Forelimb muscle (tissue), 1 donor: ENCODE data around the gene RPL10. TPM values are rescaled to one million over a fixed set of nuclear protein-coding genes. Genes with fewer than 3 reads are reported as not detected.

ENCODE experiments used
- DNase-seq: peaks from one replicate; pipeline ENCODE4 v3.0.0-alpha.2; 2013; ENCODE audit warnings: low read depth
- polyA plus RNA-seq: library from polyadenylated mRNA; unstranded; fragments of 120-200 nt; gene quantifications from one replicate; pipeline ENCODE4 v1.2.1, GENCODE V29; 2013; ENCODE audit not compliant: insufficient read length

The RPL10 gene
- polyA plus RNA-seq, 1 donor: 6,186 TPM

- DNase-seq: no peak
Observed at GRCh38 chrX:154449618-154450017, 51.4 kb downstream of the RPL10 start.

- DNase-seq: no peak
Observed at GRCh38 chrX:154450312-154450711, 52.1 kb downstream of the RPL10 start.

Other genes starting within 250 kb of the RPL10 start
- not detected for gene OPN1MW, start 215.8 kb upstream of the RPL10 start, polyA plus RNA-seq
- not detected for gene OPN1MW2, start 178.6 kb upstream of the RPL10 start, polyA plus RNA-seq
- gene OPN1MW3, start 140.8 kb upstream of the RPL10 start, polyA plus RNA-seq: not detected
- gene TEX28, start 103.3 kb upstream of the RPL10 start, polyA plus RNA-seq: not detected
- gene TKTL1, start 102.6 kb upstream of the RPL10 start, polyA plus RNA-seq: 0.22 TPM
- gene FLNA, start 23.7 kb upstream of the RPL10 start, polyA plus RNA-seq: 223 TPM
- 46.8 TPM for gene EMD, start 19.1 kb upstream of the RPL10 start, polyA plus RNA-seq
- gene DNASE1L1, start 10.9 kb downstream of the RPL10 start, polyA plus RNA-seq: 48.6 TPM
- 28.9 TPM for gene TAFAZZIN, start 13.2 kb downstream of the RPL10 start, polyA plus RNA-seq
- 55.2 TPM for gene ATP6AP1, start 30.3 kb downstream of the RPL10 start, polyA plus RNA-seq
- 82.5 TPM for gene GDI1, start 38.8 kb downstream of the RPL10 start, polyA plus RNA-seq
- gene FAM50A, start 45.8 kb downstream of the RPL10 start, polyA plus RNA-seq: 59.3 TPM
- gene PLXNA3, start 59.9 kb downstream of the RPL10 start, polyA plus RNA-seq: 39.1 TPM
- gene LAGE3, start 80.9 kb downstream of the RPL10 start, polyA plus RNA-seq: 11.3 TPM
- 23.2 TPM for gene UBL4A, start 88.2 kb downstream of the RPL10 start, polyA plus RNA-seq
- 10.8 TPM for gene SLC10A3, start 92.3 kb downstream of the RPL10 start, polyA plus RNA-seq
- gene FAM3A, start 117.9 kb downstream of the RPL10 start, polyA plus RNA-seq: 25.5 TPM
- gene G6PD, start 148.5 kb downstream of the RPL10 start, polyA plus RNA-seq: 11.1 TPM
- gene IKBKG, start 149.2 kb downstream of the RPL10 start, polyA plus RNA-seq: 12.2 TPM
- not detected for gene CTAG1A, start 186.8 kb downstream of the RPL10 start, polyA plus RNA-seq
- not detected for gene CTAG1B, start 220.9 kb downstream of the RPL10 start, polyA plus RNA-seq